ENCODE measurements around the gene CIRBP.
A peak's percentile ranks its signal among the peaks of the same experiment; 100 is the strongest.

Gene CIRBP

DNA sequence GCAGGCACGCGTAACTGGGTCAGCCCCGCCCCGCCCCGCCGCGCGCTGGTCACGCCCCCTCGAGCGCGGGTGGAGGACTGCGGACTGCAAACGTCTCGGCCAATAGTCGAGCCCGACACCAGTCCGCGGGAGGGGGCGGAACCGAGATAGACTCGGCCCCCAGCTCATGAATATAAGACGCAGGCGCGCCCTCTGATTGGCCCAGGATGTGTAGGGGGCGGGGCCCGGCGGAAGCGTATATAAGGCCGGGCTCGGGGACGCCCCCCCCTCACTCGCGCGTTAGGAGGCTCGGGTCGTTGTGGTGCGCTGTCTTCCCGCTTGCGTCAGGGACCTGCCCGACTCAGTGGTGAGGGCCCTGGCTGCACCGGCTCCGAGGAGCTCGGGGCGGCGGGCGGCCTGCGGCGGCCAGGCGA lies at the start of gene CIRBP:
TSS of gene CIRBP (plus strand) at position 268 of the 413 bp plus-strand sequence. CDS start 1,602 bp downstream, outside the sequence.
- H3K4me3 ChIP-seq (ENCODE audit: low read depth, low read length): peak within 1 kb of the TSS; percentile 66
- TF ChIP-seq, protein P1, sequence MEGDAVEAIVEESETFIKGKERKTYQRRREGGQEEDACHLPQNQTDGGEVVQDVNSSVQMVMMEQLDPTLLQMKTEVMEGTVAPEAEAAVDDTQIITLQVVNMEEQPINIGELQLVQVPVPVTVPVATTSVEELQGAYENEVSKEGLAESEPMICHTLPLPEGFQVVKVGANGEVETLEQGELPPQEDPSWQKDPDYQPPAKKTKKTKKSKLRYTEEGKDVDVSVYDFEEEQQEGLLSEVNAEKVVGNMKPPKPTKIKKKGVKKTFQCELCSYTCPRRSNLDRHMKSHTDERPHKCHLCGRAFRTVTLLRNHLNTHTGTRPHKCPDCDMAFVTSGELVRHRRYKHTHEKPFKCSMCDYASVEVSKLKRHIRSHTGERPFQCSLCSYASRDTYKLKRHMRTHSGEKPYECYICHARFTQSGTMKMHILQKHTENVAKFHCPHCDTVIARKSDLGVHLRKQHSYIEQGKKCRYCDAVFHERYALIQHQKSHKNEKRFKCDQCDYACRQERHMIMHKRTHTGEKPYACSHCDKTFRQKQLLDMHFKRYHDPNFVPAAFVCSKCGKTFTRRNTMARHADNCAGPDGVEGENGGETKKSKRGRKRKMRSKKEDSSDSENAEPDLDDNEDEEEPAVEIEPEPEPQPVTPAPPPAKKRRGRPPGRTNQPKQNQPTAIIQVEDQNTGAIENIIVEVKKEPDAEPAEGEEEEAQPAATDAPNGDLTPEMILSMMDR (IDR thresholded peaks at IDR 0.05; ENCODE audit: control insufficient read depth, extremely low read depth, insufficient read depth): no peak
- DNase-seq (ENCODE audit: low read depth): peak; percentile 93

DNA sequence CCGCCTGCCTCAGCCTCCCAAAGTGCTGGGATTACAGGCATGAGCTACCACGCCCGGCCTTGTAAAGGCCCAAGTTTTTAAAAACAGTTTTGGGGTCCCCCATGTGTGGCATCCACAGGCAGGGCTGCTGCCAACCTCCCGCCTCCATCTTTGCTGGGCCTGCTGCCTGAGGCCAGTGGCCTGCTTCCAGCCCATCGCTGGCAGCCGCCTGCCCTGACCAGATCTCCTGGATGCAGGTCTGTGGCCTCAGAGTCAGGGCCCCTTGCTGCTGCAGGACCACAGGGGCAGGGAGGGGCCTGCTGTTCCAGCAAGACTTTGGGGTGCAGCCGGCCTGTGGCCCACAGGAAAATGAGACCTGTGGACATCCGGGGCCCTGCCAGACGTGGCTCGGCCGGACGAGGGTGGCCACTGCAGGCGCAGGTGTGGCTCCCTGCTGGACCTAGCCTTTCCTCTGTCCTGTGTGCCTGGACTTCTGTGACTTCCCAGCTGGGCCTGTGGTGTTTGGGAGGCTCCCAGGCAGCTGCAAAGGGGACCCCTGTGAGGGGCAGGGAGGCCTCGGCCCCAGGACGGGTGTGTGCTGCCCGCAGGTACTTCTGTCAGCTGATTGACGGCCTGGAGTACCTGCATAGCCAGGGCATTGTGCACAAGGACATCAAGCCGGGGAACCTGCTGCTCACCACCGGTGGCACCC lies 49.2 kb upstream of the CIRBP start:
- TF ChIP-seq, protein P1 (IDR thresholded peaks at IDR 0.05; ENCODE audit: control insufficient read depth, extremely low read depth, insufficient read depth): no peak
- no peak for DNase-seq (ENCODE audit: low read depth)
- H3K4me3 ChIP-seq (ENCODE audit: low read depth, low read length): no peak overlapping the region

- H3K4me3 ChIP-seq (ENCODE audit: low read depth, low read length): no peak overlapping the region
- no peak for DNase-seq (ENCODE audit: low read depth)
- TF ChIP-seq, protein P1 (IDR thresholded peaks at IDR 0.05; ENCODE audit: control insufficient read depth, extremely low read depth, insufficient read depth): no peak; the same call in 1 of the 2 replicates
Measured at GRCh38 chr19:1220477-1220930, 48.6 kb upstream of the CIRBP start.

GRCh38 chr19:1220976-1221903 lies 47.9 kb upstream of the CIRBP start:
- TF ChIP-seq, protein P1 (IDR thresholded peaks at IDR 0.05; ENCODE audit: control insufficient read depth, extremely low read depth, insufficient read depth): peak; percentile 72
- no peak for DNase-seq (ENCODE audit: low read depth)

DNA sequence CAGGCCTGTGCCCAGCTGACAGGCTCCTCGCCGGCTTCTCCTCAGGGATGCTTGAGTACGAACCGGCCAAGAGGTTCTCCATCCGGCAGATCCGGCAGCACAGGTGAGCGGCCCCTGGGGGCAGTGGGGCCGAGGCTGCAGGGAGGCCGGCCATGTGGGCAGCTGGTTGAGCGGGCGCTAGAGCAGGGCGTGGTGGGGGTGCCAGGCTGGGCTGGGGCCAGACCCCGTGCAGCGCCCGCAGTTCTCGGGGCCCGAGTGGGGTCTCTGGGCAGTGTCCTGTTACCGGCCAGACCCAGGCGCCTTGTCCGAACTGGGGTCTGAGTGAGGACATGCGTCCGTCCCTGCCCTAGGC lies 47.3 kb upstream of the CIRBP start:
- TF ChIP-seq, protein P1 (IDR thresholded peaks at IDR 0.05; ENCODE audit: control insufficient read depth, extremely low read depth, insufficient read depth): no peak
- no peak overlapping the region for H3K4me3 ChIP-seq (ENCODE audit: low read depth, low read length)
- DNase-seq (ENCODE audit: low read depth): no peak

More at GRCh38 chr19:1220976-1221903, 47.9 kb upstream of the CIRBP start:
- no peak overlapping the region for H3K4me3 ChIP-seq (ENCODE audit: low read depth, low read length)

DNA sequence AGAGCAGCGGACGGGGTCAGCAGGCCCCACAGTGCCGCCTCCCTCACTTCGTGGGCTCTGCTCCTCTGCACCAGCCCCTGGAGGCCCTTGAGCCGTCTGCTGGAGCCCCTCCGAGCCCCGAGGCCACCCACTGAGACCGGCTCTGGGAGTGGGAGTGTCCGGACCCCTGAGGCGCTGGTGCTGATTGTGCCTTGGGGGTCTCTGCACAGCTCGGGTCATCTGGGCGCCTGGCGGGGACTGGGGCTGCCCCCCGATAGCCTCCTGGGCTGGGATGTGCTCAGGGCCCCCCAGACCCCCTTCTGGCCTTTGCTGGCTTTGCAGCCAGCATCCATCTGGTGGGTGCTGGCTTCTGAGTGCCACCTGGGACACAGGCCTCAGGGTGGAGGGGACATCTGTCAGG lies 46.7 kb upstream of the CIRBP start:
- DNase-seq (ENCODE audit: low read depth): no peak
- no peak overlapping the region for H3K4me3 ChIP-seq (ENCODE audit: low read depth, low read length)
- TF ChIP-seq, protein P1 (IDR thresholded peaks at IDR 0.05; ENCODE audit: control insufficient read depth, extremely low read depth, insufficient read depth): no peak
